Activated CD4-positive, CD25-positive, alpha-beta regulatory T cell treated with anti-CD3 and anti-CD28 coated beads, Interleukin-2, amount 50 U/mL, for 24 hours (primary cell): ENCODE results near the gene TASP1.
"Not testable (repeated sequence)": the region's sequence is repeated elsewhere in the genome, so short reads cannot be mapped to it uniquely, and the experiment has no call there.

Source experiments
- ATAC-seq, 2 donors: fragments of 150-1000 bp; cut with Tn5 transposase; one replicate each; pipeline ENCODE4 v1.10.0; 2021; ENCODE audit warnings: mild to moderate bottlenecking in 1 of 2, moderate library complexity in 1 of 2

The TASP1 gene

DNA sequence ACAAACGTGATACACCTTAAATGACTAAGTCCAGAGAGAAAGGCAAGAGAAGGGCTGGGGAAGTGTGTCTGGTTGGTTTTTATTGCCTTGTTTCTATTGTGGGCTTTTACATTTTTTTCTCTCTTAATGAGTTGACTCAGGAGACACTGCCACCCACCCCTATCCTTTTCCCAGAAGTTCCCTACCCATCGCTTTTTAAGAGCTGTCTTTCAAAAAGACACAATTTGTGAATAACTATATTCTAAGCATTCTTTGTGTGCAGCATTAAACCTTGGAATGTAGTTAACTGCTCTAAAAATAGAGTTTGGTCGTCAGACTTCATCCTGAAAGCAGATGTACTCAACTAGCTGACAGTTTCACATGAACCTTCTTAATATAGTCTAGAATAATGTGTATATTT, 242.7 kb downstream of the TASP1 start:
- no peak for ATAC-seq

- ATAC-seq: no peak
Measured at GRCh38 chr20:13395232-13395631, 243.5 kb downstream of the TASP1 start.

GRCh38 chr20:13392391-13392790, 246.3 kb downstream of the TASP1 start:
- ATAC-seq: no peak

DNA sequence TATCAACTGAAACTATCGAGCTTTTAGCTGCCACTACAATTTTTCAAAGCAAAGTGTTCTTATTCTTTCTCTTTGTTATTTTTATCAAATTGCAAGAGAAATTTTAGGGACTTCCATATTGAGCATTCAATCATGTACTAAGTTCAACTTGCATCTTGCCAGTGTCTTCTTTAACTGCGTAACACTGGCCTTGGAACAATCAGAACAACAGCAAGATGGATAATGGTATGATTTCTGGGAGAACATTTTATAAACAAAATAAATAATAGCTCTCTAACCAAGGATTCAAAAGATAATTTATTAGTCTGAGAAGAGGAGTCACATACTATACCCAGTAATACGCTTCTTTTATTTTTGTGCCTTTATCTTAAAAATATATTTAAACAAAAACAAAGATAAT, 249.6 kb downstream of the TASP1 start:
- no peak for ATAC-seq

GRCh38 chr20:13384132-13384531, 254.6 kb downstream of the TASP1 start:
- ATAC-seq: no peak

DNA sequence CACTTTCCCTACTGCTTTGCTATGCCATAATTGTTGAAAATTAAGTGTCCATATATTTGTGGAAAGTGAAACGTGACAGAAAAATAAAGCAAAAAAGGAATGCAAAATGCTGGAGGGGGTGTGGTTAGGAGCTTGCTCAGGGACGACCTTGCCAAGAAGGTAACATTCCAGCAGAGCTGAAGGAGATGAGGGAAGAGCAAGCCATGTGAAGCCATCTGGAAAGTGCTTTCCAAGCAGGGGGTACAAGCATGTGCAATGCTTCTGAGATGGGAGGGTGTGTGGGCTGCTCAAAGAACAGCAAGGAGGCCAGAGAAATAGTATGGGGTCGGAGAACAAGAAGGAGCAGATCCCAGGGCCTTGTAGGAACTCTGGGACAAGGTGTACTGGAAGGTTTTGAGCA, 255.9 kb downstream of the TASP1 start:
- ATAC-seq: no peak

DNA sequence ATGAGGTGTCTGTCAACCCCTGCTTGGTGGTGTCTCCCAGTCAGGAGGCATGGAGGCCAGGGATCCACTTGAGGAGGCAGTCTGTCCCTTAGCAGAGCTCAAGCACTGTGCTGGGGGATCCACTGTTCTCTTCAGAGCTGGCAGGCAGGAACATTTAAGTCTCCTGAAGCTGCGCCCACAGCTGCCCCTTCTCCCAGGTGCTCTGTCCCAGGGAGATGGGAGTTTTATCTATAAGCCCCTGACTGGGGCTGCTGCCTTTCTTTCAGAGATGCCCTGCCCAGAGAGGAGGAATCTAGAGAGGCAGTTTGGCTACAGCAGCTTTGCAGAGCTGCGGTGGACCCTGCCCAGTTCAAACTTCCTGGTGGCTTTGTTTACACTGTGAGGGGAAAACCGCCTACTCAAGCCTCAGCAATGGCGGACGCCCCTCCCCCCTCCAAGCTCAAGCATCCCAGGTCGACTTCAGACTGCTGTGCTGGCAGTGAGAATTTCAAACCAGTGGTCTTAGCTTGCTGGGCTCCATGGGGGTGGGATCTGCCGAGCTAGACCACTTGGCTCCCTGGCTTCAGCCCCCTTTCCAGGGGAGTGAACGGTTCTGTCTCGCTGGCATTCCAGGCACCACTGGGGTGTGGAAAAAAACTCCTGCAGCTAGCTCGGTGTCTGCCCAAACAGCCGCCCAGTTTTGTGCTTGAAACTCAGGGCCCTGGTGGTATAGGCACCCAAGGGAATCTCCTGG, 258.1 kb downstream of the TASP1 start:
- ATAC-seq: not testable (repeated sequence)

DNA sequence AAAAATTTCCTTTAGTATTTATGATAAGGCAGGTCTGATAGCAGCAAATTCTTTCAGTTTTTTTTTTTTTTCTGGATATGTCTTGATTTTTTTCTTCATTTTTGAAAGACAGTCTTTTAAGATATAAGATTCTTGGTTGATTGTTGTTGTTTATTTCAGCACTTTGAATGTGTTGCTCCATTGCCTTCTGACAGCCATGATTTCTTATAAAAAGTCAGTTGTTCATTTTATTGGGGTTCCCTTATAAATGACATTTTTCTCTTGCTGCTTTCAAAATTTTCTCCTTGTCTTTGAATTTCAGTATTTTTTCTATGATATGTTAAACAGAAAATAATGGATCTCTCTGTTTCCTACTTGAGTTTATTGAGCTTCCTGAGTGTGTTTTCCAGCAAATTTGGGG, 265.3 kb downstream of the TASP1 start:
- no peak for ATAC-seq

GRCh38 chr20:13364278-13365170, 274.2 kb downstream of the TASP1 start:
- no peak for ATAC-seq

DNA sequence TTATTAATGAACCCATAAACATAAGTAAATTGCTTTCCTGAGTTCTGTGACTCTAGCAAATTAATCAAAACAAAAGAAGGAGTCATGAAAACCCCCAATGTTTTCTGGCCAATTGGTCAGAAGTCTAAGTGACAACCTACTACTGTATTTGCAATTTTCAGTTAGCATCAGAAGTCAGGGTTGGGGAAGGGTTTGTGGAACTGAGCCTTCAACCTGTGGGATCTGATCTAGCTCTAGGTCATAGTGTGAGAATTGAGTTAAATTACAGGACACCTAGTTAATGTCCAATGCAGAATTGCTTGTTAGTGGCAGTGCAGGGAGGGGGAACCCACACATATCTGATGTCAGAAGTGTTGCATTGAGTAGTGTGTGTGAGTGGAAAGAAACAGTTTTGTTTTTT, 275.3 kb downstream of the TASP1 start:
- no peak for ATAC-seq

GRCh38 chr20:13362165-13362564, 276.6 kb downstream of the TASP1 start:
- not testable (repeated sequence) for ATAC-seq

- ATAC-seq: not testable (repeated sequence)
Measured at GRCh38 chr20:13358936-13359335, 279.8 kb downstream of the TASP1 start.

DNA sequence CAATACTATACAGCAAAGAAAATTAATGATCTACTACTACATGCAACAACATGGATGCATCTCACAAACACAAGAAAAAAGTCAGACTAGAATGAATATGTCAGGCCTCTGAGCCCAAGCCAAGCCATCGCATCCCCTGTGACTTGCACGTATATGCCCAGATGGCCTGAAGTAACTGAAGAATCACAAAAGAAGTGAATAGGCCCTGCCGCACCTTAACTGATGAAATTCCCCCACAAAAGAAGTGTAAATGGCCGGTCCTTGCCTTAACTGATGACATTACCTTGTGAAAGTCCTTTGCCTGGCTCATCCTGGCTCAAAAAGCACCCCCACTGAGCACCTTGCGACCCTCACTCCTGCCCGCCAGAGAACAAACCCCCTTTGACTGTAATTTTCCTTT, 280.9 kb downstream of the TASP1 start:
- not testable (repeated sequence) for ATAC-seq

DNA sequence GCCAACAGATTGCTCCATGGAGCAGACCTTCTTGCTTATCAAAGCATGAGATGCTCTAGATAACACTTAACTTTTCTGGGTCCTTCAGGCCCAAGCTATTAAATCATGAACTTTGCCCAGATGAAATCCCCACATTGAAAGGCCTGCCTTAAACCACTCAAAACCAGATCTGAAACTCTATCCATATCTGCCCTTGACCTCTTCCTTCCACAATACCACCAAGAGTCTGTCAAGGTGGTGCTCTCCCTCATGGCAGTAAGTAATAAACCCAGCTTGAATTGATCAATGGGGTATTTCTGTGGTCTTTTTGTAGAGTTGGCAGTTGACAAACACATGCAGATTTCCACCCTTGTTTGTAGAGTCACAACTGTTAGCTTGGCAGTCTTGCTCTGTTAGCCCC, 282.1 kb downstream of the TASP1 start:
- no peak for ATAC-seq

GRCh38 chr20:13355941-13356486, 282.7 kb downstream of the TASP1 start:
- ATAC-seq: no peak

- ATAC-seq: no peak
Measured at GRCh38 chr20:13355411-13355810, 283.3 kb downstream of the TASP1 start.

DNA sequence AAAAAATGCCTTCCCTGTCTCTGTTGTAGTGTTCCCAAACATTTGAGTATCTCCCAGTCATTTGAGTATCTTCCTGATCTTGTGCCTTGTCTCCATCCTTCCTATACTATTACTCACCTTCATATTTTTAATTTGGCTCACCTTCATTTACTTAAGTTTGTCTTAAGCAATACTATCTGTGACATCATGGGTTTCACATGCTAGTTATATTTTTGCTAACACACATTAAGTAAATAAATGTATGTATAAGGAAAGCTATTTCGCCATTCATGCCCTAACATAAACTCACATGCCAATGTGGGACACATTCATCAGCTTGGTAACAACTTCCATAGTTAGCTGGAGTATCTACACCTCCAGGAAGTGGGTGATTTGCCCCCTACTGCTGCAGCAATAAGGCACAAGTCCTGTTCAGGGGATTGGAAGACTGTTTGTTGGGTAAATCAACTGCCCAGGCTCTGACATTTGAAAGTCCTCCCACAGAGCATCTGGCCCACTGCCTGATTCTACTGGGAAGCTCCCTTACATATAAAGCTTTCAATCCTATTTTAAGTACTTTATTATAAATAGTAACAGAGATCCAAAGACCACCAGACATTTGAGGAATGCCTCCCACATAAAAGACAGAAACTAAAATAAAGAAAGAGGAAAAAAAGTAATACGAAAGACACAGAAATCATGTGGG, 285.3 kb downstream of the TASP1 start:
- ATAC-seq: no peak

- ATAC-seq: no peak
Measured at GRCh38 chr20:13349235-13349604, 289.5 kb downstream of the TASP1 start.

GRCh38 chr20:13348311-13349234, 290.2 kb downstream of the TASP1 start:
- ATAC-seq: no peak

DNA sequence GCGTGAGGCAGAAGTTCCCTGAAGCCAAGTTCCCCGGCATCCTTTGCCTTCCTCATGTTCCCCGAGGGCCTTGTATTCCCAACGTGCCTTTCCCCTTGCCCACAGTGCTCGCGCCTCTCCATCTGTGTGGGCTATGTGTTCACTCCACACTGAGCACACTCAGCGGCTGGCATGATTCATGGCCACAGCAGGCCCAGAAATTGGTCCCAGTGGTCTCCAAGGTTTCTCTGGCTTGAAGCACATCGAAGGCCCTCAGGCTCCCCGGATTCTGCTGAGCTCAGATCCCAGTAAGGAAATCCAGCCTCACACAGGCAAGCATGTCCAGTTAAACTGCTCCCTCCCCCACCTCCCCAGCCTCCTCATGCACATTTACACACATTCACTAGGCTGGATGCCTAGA, 294.1 kb downstream of the TASP1 start:
- no peak for ATAC-seq

DNA sequence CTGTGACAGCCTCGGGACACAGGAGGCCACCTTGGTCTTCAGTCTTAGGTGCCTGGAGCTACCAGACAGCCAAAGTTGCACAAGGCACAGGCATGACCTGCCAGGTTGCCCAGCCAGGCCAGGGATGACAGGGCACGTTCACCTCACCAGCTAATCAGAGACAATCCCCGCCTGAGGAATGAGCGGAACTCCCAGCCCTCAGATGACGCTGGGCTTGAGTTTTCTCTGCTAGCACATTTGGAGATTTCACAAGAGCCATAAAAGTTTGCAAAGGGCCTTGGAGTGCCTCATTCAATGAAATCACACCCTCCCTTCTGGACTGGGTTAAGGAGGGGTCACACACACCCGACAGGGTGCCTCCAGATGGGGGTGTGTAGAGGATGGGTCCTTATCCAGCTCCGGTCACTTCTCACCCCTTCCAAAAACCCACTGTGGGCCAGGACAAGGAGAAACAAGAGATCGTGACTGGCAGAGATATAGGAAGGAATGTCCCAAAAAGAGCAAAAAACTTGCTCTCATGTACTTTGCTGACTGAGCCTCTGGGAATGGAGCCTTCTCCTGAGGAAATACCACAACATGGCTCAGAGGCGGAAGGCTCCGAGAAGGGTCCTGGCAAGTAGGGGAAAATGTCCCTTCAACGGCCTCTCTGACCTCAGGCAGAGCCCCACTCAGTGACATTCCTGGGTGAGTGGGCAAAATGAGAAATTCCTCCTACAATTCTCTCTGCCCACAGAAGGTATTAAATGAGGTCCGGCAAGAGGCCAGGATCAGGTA, 296.1 kb downstream of the TASP1 start:
- ATAC-seq: no peak
